Endothelial cell of hepatic sinusoid (primary cell): ENCODE measurements around the gene TSHR.
"Not testable (repeated sequence)": the region's sequence is repeated elsewhere in the genome, so short reads cannot be mapped to it uniquely, and the experiment has no call there.

Experiments used
- in situ Hi-C: cut with HindIII; loops from 2 replicates; pipeline ENCODE4 v1.10.0; 2017; ENCODE audit warnings: low sequenced_read_pairs

Gene TSHR

DNA sequence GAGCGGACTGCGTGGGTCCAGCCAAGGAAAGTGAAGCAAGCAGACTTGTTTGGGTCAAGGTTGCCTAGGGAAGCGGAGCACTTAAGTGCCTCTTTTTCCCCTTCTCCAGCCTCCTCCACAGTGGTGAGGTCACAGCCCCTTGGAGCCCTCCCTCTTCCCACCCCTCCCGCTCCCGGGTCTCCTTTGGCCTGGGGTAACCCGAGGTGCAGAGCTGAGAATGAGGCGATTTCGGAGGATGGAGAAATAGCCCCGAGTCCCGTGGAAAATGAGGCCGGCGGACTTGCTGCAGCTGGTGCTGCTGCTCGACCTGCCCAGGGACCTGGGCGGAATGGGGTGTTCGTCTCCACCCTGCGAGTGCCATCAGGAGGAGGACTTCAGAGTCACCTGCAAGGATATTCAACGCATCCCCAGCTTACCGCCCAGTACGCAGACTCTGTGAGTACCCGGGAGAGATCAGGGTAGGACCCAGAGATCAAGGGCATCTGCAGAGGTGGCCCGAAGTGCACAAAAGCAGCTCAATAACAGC lies at the start of gene TSHR:
TSHR (plus strand) TSS at position 206 of the 526 bp plus-strand sequence; CDS start at position 266, 60 bp downstream.
- in situ Hi-C loops = no loop called here

GRCh38 chr14:80906336-80906735 lies 49.1 kb upstream of the TSHR start:
- in situ Hi-C loops = no loop called here

- in situ Hi-C loops = no loop called here
Measured at GRCh38 chr14:80906946-80907345, 48.5 kb upstream of the TSHR start.

DNA sequence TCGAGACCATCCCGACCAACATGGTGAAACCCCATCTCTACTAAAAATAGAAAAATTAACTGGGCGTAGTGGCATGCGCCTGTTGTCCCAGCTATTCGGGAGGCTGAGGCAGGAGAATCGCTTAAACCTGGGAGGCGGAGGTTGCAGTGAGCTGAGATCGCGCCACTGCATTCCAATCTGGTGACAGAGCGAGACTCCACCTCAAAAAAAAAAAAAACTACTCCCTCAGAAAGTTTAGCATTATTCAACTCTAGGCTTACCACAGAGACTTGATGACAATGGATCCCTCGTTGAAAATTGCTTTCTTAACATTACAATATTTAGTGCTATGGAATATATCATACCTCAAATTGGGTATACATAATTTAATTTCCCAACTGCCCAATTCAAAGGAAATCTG lies 43.4 kb upstream of the TSHR start:
- in situ Hi-C loops = not testable (repeated sequence)

DNA sequence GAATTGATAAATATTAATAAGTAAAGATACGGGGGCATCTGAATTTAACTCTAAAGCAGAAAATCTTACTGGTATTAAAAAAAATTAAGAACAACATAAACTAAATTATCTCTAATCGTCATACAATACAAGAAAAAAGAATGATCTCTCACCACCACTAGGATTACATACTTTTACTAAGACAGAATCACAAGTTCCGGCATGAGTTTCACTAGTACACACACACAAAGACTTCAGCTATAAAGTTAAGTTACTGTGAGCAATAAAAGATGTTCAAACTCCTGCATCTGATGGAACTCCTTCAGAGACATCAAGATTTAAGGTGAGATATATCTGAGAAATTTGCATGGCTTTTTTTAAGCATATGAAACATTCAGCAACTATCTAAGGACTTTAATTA lies 35.8 kb upstream of the TSHR start:
- in situ Hi-C loops = no loop called here

- in situ Hi-C loops = no loop called here
Measured at GRCh38 chr14:80923368-80923767, 32.1 kb upstream of the TSHR start.

DNA sequence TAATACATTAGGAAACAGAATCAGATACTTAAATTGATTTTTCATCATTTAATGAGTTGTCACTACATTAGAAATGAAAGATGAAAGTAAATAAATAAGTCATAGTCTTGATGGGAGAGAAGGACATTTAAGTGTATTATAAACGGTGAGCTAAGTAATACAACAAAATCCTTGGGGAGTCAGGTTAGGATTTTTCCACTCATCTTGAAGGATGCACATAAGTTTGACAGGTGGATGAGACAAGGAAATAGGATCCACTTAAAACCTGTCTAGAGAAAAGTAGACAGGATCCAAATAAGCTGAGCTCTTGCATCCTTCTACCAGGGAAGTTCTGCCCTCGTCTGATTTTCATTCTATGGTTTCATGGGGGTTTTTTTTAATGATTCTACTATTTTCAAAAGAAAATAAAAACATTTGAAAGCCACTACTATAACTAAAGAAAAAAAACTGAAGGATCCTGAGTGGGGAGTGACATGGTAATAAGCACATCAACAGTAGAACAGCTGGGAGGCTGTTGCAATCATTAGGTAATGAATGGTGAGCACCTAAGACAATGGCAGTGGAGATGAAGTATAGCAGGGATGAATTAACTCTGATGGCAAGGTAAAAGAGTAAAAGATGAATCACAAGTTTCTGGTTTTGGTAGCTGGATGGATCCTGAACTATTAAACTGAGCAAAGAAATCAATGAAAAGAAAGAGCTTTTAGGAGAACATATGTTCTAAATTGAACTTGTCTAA lies 30.9 kb upstream of the TSHR start:
- in situ Hi-C loops = no loop called here

DNA sequence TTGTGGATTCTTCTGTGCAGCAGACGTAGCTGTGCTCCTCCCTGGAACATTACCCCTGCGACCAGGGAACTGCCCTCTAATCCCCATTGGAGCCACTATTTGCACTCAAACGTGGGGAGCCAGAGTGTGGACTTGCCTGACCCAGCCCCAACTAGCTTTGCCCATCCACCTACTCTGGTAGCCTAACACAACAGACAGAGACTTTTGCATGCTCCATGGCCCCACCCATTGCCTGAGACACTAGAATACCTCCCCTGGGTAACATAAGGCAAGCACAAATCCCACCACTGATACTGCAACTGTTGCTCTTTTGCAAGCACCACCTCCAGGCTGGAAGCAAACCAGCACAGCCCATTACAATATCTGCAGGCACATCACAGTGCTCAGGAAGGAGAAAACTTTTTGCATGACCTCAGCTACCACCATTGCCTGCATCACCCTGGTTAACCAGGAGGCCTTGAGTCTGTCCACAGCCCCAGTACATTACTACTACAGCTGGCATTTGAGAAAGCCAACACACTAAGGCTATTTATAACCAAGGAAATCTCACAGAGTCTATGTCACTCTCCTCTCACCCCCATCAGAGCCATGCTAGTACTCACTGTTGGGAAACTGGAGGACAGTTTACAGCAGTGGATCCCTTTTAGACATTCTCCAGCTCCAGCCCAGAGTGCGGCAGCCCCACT lies 28.9 kb upstream of the TSHR start:
- in situ Hi-C loops = no loop called here

- in situ Hi-C loops = no loop called here
Measured at GRCh38 chr14:80927083-80927989, 28.1 kb upstream of the TSHR start.

GRCh38 chr14:80930095-80930494 lies 25.3 kb upstream of the TSHR start:
- in situ Hi-C loops = no loop called here

GRCh38 chr14:80930836-80931389 lies 24.5 kb upstream of the TSHR start:
- in situ Hi-C loops = no loop called here

- in situ Hi-C loops = no loop called here
Measured at GRCh38 chr14:80933282-80933681, 22.1 kb upstream of the TSHR start.

- in situ Hi-C loops = no loop called here
Measured at GRCh38 chr14:80933686-80934085, 21.7 kb upstream of the TSHR start.

- in situ Hi-C loops = no loop called here
Measured at GRCh38 chr14:80940146-80940545, 15.3 kb upstream of the TSHR start.

- in situ Hi-C loops = no loop called here
Measured at GRCh38 chr14:80941241-80942185, 13.9 kb upstream of the TSHR start, which contains the start of gene CEP128. Gene CEP128, minus strand, starts transcription at chr14:80941738.

GRCh38 chr14:80942191-80942600 lies 13.2 kb upstream of the TSHR start:
- in situ Hi-C loops = no loop called here

- in situ Hi-C loops = no loop called here
Measured at GRCh38 chr14:80944861-80945617, 10.4 kb upstream of the TSHR start.

- in situ Hi-C loops = no loop called here
Measured at GRCh38 chr14:80946187-80946586, 9.2 kb upstream of the TSHR start.

DNA sequence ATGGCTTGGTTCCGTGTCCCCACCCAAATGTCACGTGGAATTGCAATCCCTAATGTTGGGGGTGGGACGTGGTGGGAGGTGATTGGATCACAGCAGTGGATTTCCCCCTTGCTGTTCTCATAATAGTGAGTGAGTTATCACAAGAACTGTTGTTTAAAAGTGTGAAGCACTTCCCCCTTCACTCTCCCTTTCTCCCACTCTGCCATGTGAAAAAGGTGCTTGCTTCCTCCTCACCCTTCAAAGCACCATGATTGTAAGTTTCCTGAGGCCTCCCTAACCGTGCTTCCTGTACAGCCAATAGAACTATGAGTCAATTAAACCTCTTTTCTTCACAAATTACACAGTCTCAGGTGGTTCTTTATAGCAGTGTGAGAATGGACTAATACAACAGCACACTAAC lies 8.6 kb upstream of the TSHR start:
- in situ Hi-C loops = no loop called here
